ENCODE data around the gene MACROD2.

Gene MACROD2

GRCh38 chr20:14860410-14860814 is 865.1 kb downstream of the MACROD2 start (continued):
- TF ChIP-seq ZBTB49 (tag by site-specific recombination; IDR thresholded peaks at IDR 0.05; ENCODE audit: low read depth): no peak
- no peak for TF ChIP-seq ZNF140 (tag by site-specific recombination; IDR thresholded peaks at IDR 0.05)
- no peak for TF ChIP-seq ZNF169 (tag by site-specific recombination; IDR thresholded peaks at IDR 0.05)
- no peak for TF ChIP-seq ATF2 (tag by site-specific recombination; IDR thresholded peaks at IDR 0.05; ENCODE audit: low read depth)
- no peak for TF ChIP-seq ZNF335 (tag by site-specific recombination; conservative IDR thresholded peaks at IDR 0.05)
- no peak for TF ChIP-seq ZSCAN4 (tag by site-specific recombination; IDR thresholded peaks at IDR 0.05)
- TF ChIP-seq PRDM2 (tag by site-specific recombination; IDR thresholded peaks at IDR 0.05; ENCODE audit: borderline replicate concordance): no peak
- no peak for TF ChIP-seq KLF8 (tag by site-specific recombination; IDR thresholded peaks at IDR 0.05)
- TF ChIP-seq ZNF138 (tag by site-specific recombination; IDR thresholded peaks at IDR 0.05; ENCODE audit: borderline replicate concordance): no peak
- TF ChIP-seq FEZF1 (tag by site-specific recombination; IDR thresholded peaks at IDR 0.05): peak; percentile 62
- TF ChIP-seq ZNF768 (tag by site-specific recombination; IDR thresholded peaks at IDR 0.05): no peak
- TF ChIP-seq SCRT2 (tag by site-specific recombination; IDR thresholded peaks at IDR 0.05): no peak
- no peak for TF ChIP-seq ZNF175 (tag by site-specific recombination; IDR thresholded peaks at IDR 0.05)
- no peak for TF ChIP-seq ZNF114 (tag by site-specific recombination; IDR thresholded peaks at IDR 0.05)
- TF ChIP-seq ZSCAN30 (tag by site-specific recombination; IDR thresholded peaks at IDR 0.05): 0 out of 2 replicates have a peak, but pooled peaks have one; percentile 16
- no peak for TF ChIP-seq AEBP2 (tag by site-specific recombination; IDR thresholded peaks at IDR 0.05; ENCODE audit: borderline replicate concordance)
- TF ChIP-seq ZNF791 (tag by site-specific recombination; IDR thresholded peaks at IDR 0.05): no peak
- TF ChIP-seq ZNF626 (tag by site-specific recombination; IDR thresholded peaks at IDR 0.05): no peak
- no peak for TF ChIP-seq ZNF16 (tag by site-specific recombination; IDR thresholded peaks at IDR 0.05; ENCODE audit: low read depth)
- TF ChIP-seq ZNF521 (tag by site-specific recombination; IDR thresholded peaks at IDR 0.05): no peak
- TF ChIP-seq ZNF548 (tag by site-specific recombination; IDR thresholded peaks at IDR 0.05): no peak
- TF ChIP-seq ZNF558 (tag by site-specific recombination; IDR thresholded peaks at IDR 0.05): no peak
- 0 out of 2 replicates have a peak, but pooled peaks have one; percentile 17 for TF ChIP-seq ZBTB17 (tag by site-specific recombination; IDR thresholded peaks at IDR 0.05)
- TF ChIP-seq ZNF707 (tag by site-specific recombination; IDR thresholded peaks at IDR 0.05): no peak
- TF ChIP-seq TRIM28 (IDR thresholded peaks at IDR 0.05; ENCODE audit: borderline replicate concordance, low read length): no peak
- TF ChIP-seq ZNF341 (tag by site-specific recombination; IDR thresholded peaks at IDR 0.05; ENCODE audit: low read depth): peak; percentile 47
- TF ChIP-seq ZNF366 (tag by site-specific recombination; conservative IDR thresholded peaks at IDR 0.05): no peak
- no peak for TF ChIP-seq RBAK (tag by site-specific recombination; IDR thresholded peaks at IDR 0.05)
- TF ChIP-seq YY2 (tag by site-specific recombination; IDR thresholded peaks at IDR 0.05): no peak
- TF ChIP-seq ZNF202 (tag by site-specific recombination; IDR thresholded peaks at IDR 0.05; ENCODE audit: borderline replicate concordance): no peak
